ENCODE results near the gene SMCHD1.

- TF ChIP-seq CTCF (IDR thresholded peaks at IDR 0.05) = no peak
- no peak for TF ChIP-seq POLR2A (IDR thresholded peaks at IDR 0.05)
These were observed 74.2 kb downstream of the SMCHD1 start for GRCh38 chr18:2729757-2730156.

Measured in lower leg skin (tissue), 3 donors.